ENCODE results near the gene SYT8.

DNA sequence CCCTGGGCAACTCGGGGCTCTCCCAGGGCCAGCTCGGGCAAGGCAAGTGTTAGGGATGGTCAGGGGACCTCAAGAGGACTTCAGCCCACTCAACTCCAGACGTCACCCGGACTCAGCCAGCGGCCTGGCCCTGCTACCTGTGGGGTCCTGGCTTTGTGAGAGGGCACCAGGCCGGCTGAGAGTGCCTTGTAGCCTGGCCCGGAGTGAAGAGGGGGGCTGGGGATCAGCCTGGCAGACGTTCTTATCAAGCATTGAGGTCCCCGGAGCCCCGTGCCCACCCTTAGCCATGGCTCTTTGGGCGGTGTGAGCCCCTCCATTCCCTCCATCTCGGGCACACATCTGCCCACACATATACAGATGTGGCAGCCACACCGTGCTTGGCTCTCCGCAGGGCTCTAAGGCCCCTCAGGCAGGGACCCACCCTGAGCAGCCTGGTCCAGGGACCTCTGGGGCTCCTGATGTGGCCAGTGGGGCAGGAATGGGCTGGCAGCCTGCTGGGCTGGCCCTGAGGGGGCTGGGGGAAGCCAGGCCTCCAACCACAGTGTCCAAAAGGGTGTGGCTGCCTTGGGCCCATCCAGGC is 33.4 kb downstream of the SYT8 start:
- TF ChIP-seq, protein P1, sequence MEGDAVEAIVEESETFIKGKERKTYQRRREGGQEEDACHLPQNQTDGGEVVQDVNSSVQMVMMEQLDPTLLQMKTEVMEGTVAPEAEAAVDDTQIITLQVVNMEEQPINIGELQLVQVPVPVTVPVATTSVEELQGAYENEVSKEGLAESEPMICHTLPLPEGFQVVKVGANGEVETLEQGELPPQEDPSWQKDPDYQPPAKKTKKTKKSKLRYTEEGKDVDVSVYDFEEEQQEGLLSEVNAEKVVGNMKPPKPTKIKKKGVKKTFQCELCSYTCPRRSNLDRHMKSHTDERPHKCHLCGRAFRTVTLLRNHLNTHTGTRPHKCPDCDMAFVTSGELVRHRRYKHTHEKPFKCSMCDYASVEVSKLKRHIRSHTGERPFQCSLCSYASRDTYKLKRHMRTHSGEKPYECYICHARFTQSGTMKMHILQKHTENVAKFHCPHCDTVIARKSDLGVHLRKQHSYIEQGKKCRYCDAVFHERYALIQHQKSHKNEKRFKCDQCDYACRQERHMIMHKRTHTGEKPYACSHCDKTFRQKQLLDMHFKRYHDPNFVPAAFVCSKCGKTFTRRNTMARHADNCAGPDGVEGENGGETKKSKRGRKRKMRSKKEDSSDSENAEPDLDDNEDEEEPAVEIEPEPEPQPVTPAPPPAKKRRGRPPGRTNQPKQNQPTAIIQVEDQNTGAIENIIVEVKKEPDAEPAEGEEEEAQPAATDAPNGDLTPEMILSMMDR (IDR thresholded peaks at IDR 0.05 in 8 of 11, conservative IDR thresholded peaks at IDR 0.05 in 3 of 11): no peak
- no peak for TF ChIP-seq POLR2AphosphoS5 (IDR thresholded peaks at IDR 0.05)
- TF ChIP-seq POLR2A (IDR thresholded peaks at IDR 0.05): no peak
